ENCODE measurements around the gene SH3D19.

DNA sequence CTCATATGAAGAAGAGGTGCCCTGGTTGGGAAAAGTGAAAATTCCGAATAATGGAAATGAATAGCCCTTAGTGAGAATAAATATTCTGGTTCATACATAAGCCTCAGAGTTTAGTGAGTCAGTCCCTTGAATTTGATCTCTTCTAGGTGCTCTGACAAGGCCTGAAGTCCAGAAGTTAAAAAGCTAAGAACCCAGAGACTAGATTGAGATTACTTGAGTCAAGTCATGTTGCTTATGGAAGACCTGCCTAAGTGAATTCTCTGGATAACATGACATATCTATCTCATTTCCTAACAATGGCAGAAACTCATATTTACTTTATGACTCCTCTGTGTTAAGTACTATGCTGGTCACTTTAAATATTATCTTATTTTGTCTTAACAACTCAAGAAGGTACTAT lies 58.9 kb downstream of the SH3D19 start:
- TF ChIP-seq, protein P1, sequence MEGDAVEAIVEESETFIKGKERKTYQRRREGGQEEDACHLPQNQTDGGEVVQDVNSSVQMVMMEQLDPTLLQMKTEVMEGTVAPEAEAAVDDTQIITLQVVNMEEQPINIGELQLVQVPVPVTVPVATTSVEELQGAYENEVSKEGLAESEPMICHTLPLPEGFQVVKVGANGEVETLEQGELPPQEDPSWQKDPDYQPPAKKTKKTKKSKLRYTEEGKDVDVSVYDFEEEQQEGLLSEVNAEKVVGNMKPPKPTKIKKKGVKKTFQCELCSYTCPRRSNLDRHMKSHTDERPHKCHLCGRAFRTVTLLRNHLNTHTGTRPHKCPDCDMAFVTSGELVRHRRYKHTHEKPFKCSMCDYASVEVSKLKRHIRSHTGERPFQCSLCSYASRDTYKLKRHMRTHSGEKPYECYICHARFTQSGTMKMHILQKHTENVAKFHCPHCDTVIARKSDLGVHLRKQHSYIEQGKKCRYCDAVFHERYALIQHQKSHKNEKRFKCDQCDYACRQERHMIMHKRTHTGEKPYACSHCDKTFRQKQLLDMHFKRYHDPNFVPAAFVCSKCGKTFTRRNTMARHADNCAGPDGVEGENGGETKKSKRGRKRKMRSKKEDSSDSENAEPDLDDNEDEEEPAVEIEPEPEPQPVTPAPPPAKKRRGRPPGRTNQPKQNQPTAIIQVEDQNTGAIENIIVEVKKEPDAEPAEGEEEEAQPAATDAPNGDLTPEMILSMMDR (IDR thresholded peaks at IDR 0.05) = no peak
- no peak for TF ChIP-seq EP300 (IDR thresholded peaks at IDR 0.05; ENCODE audit: low read depth)
- no peak for TF ChIP-seq POLR2A (IDR thresholded peaks at IDR 0.05)
- TF ChIP-seq POLR2AphosphoS5 (IDR thresholded peaks at IDR 0.05) = no peak

Data from transverse colon (tissue), 4 donors.